ENCODE results near the gene COPRS.

DNA sequence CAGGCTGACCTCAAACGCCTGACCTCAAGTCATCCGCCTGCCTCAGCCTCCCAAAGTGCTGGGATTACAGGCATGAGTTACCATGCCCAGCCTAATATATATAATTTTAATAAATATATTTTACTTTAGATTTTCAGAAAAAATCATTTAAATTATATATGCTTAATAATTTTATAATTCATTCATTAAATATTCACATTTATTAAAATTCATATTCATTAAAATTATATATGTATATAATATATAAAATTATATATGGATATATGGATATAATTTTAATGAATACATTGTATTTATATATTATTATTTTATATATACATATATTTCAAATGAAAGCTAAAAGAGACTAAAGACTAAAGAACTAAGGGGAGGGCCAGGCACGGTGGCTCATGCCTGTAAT, 29.4 kb downstream of the COPRS start:
- TF ChIP-seq POLR2A (IDR thresholded peaks at IDR 0.05) (no peak), POLR2AphosphoS5 (IDR thresholded peaks at IDR 0.05) (no peak)
- TF ChIP-seq, protein P1, sequence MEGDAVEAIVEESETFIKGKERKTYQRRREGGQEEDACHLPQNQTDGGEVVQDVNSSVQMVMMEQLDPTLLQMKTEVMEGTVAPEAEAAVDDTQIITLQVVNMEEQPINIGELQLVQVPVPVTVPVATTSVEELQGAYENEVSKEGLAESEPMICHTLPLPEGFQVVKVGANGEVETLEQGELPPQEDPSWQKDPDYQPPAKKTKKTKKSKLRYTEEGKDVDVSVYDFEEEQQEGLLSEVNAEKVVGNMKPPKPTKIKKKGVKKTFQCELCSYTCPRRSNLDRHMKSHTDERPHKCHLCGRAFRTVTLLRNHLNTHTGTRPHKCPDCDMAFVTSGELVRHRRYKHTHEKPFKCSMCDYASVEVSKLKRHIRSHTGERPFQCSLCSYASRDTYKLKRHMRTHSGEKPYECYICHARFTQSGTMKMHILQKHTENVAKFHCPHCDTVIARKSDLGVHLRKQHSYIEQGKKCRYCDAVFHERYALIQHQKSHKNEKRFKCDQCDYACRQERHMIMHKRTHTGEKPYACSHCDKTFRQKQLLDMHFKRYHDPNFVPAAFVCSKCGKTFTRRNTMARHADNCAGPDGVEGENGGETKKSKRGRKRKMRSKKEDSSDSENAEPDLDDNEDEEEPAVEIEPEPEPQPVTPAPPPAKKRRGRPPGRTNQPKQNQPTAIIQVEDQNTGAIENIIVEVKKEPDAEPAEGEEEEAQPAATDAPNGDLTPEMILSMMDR (IDR thresholded peaks at IDR 0.05) = no peak
